Caco-2 (cell line): ENCODE results near the gene PRPF31. TPM values are rescaled to one million over a fixed set of nuclear protein-coding genes. Genes with fewer than 3 reads are reported as not detected.

Experiments used
- Bru-seq: library from RNA; stranded (reverse); fragments of 400-500 nt; gene quantifications from one replicate; lab custom pipeline; 2021; lab: Mats Ljungman, UMichigan
- BruChase-seq, 2 experiments: library from RNA; stranded (reverse); fragments of 400-500 nt; gene quantifications; one replicate each; lab custom pipeline; 2021; lab: Mats Ljungman, UMichigan
- BruUV-seq: library from RNA; stranded (reverse); fragments of 400-500 nt; replicated peaks from 2 replicates; lab custom pipeline; 2021; lab: Mats Ljungman, UMichigan
- CTCF ChIA-PET: fragments of 300-600 bp; sonication (Branson Sonifier 250); formaldehyde crosslinking; loops from one replicate; lab custom pipeline; 2022; ENCODE audit warnings: antibody characterized with exemption; lab: Charles Lee
- POLR2A ChIA-PET: fragments of 300-600 bp; sonication (Branson Sonifier 250); formaldehyde crosslinking; loops from one replicate; lab custom pipeline; 2022; ENCODE audit warnings: antibody characterized with exemption; lab: Charles Lee
- DNase-seq, 2 experiments: peaks; one replicate each; pipeline versions ENCODE4 v3.0.0 to v3.0.0-alpha.2; 2020 to 2022
- H3K27me3 ChIP-seq: replicated peaks from 2 replicates; pipeline ENCODE4 v1.6.0; 2011; ENCODE audit warnings: low read length; ENCODE audit not compliant: control insufficient read depth, insufficient read depth
- H3K36me3 ChIP-seq: 2 replicates; pipeline ENCODE4 v1.5.1; 2011; ENCODE audit warnings: low read length; ENCODE audit not compliant: control insufficient read depth, insufficient read depth
- H3K4me1 ChIP-seq: fragments of 250-450 bp; sonication (Bioruptor Pico); 2 replicates; pipeline ENCODE4 v1.5.1; 2020; ENCODE audit warnings: mild to moderate bottlenecking
- H3K4me3 ChIP-seq: 2 replicates; pipeline ENCODE4 v1.5.1; 2011; ENCODE audit warnings: low read depth, mild to moderate bottlenecking, control low read depth, low read length
- H3K9me3 ChIP-seq: fragments of 250-450 bp; sonication (Bioruptor Pico); 2 replicates; pipeline ENCODE4 v1.5.1; 2020; ENCODE audit warnings: mild to moderate bottlenecking, moderate library complexity
- H3K27ac Mint-ChIP-seq: one replicate; pipeline ENCODE4 v1.8.0; 2022; ENCODE audit warnings: mixed read lengths; ENCODE audit not compliant: unreplicated experiment
- H3K27me3 Mint-ChIP-seq: one replicate; pipeline ENCODE4 v1.8.0; 2022; ENCODE audit warnings: mixed read lengths; ENCODE audit not compliant: insufficient read depth, unreplicated experiment
- H3K36me3 Mint-ChIP-seq: one replicate; pipeline ENCODE4 v1.8.0; 2022; ENCODE audit warnings: mild to moderate bottlenecking, mixed read lengths; ENCODE audit not compliant: insufficient read depth, unreplicated experiment
- H3K4me1 Mint-ChIP-seq: one replicate; pipeline ENCODE4 v1.8.0; 2022; ENCODE audit warnings: low read depth, mixed read lengths; ENCODE audit not compliant: unreplicated experiment
- H3K4me3 Mint-ChIP-seq: one replicate; pipeline ENCODE4 v1.8.0; 2022; ENCODE audit warnings: mild to moderate bottlenecking, moderate library complexity, mixed read lengths; ENCODE audit not compliant: unreplicated experiment
- H3K9me3 Mint-ChIP-seq: one replicate; pipeline ENCODE4 v1.8.0; 2022; ENCODE audit warnings: mixed read lengths; ENCODE audit not compliant: unreplicated experiment
- CTCF ChIP-seq, 2 experiments: fragments of 200-600 bp in 1 of 2; IDR thresholded peaks; 1 replicate in 1 of 2; 2 replicates in 1 of 2; pipeline versions ENCODE4 v1.5.1 to v1.8.0; 2011 to 2022; ENCODE audit warnings: antibody characterized with exemption in 1 of 2, control low read depth in 1 of 2, inconsistent platforms in 1 of 2, low read depth in 1 of 2, low read length in 1 of 2, mild to moderate bottlenecking in 1 of 2, moderate library complexity in 1 of 2; ENCODE audit not compliant: insufficient read depth in 1 of 2, severe bottlenecking in 1 of 2, unreplicated experiment in 1 of 2
- intact Hi-C: fragments of 100-400 bp; cut with micrococcal nuclease; formaldehyde crosslinking; loops from one replicate; pipeline ENCODE4 v1.10.0; 2022; ENCODE audit not compliant: unreplicated experiment
- long read RNA-seq: library from polyadenylated mRNA; stranded (forward); transcript quantifications from one replicate; pipeline ENCODE4 v2.0.0, GENCODE V29; 2022
- total RNA-seq: library from RNA; stranded (reverse); gene quantifications from 2 replicates; pipeline ENCODE4 v1.2.3, GENCODE V29; 2022

Gene PRPF31
- total RNA-seq (95.0 and 99.0 TPM in 2 replicates), Bru-seq, nascent RNA (percentile 65 among the genes with signal in this experiment), BruChase-seq, experiment 1, labeled RNA remaining after a 2-hour chase (percentile 68 among the genes with signal in this experiment), BruChase-seq, experiment 2, labeled RNA remaining after a 6-hour chase (percentile 79 among the genes with signal in this experiment)
- long read RNA-seq, transcript PRPF31-201 (14 exons, 2,126 nt) = major isoform, 215 of 306 reads
- long read RNA-seq, transcript PRPF31-203 (13 exons, 2,269 nt) = minor isoform, 7 of 306 reads
- long read RNA-seq, partial matches to known transcripts = 34 of 306 reads
- long read RNA-seq, other reads (novel, unspliced or antisense) = 49 of 306 reads

DNA sequence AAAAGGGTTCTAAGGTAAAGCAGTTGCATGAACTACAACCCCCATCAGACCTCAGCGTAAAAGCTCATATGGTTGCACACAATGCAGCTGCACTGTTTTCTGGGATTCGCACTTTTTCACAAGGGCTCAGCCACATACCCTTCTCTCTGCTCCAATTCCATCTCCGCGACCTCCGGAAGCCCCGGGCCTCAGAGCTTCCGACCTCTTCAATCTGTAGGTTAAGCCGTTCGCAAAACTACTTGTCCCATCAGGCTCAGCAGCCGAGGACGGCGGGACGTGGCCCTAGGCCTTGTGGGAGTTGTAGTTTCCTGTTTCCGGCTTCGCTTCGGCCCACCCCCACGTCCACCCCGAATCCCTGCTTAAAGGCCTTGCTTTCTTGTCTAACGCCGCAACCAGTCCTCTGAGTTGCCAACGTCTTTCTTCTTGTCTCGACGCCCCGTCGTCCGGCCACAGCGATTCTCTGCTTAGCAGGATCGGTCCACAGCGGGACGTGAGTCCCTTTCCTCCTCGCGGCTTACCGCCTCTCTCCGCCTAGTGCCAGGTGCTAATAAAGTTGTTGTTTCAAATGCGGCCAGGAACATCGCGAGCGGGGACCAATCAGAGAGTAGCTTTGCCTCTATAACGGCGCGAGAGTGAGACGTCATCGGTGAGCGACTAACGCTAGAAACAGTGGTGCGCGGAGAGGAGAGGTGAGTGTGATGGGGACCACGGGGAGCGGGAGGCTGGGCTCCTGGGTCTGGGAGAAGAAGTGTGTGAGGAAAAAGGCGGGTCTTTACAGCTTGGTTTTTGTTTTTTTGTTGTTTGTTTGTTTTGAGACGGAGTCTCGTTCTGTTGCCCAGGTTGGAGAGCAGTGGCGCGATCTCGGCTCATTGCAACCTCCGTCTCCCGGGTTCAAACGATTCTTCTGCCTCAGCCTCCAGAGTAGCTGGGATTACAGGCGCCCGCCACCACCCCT lies at the start of gene PRPF31, which contains the start of gene TFPT:
PRPF31 (plus strand) TSS at position 646 of the 955 bp plus-strand sequence. CDS start 2,525 bp downstream, outside the sequence.
TFPT (minus strand) TSS at position 549 of the 955 bp plus-strand sequence; CDS start at position 161, 388 bp downstream.
- 0 out of 2 replicates have a peak, but pooled peaks cover 7% of the 10 kb centered on the region for H3K4me1 ChIP-seq
- TF ChIP-seq CTCF (IDR thresholded peaks at IDR 0.05; ENCODE audit: insufficient read depth in 1 of 2, low read depth in 1 of 2, low read length in 1 of 2, severe bottlenecking in 1 of 2, unreplicated experiment in 1 of 2) = no peak
- intact Hi-C loops = loop anchor here (1.0 kb wide), 3 partner anchors 13 to 75 kb away; partner anchors contain the start of genes CNOT3 and NDUFA3
- H3K9me3 Mint-ChIP-seq = no peaks in the 10 kb centered on the region
- peaks cover 3% of the 10 kb centered on the region for H3K36me3 ChIP-seq
- H3K36me3 Mint-ChIP-seq = peaks cover 65% of the 10 kb centered on the region
- H3K4me1 Mint-ChIP-seq = peaks cover 16% of the 10 kb centered on the region
- CTCF ChIA-PET = interaction anchor here (0.6 to 1.2 kb wide), 5 partner anchors 9 to 262 kb away, joined by 3 to 5 read pairs (median 3); partner anchors contain the start of gene CNOT3
- H3K4me3 Mint-ChIP-seq = peak within 1 kb of the TSS; percentile 95
- DNase-seq = peak; percentile 95 to 98
- peak within 1 kb of the TSS; percentile 43 for H3K4me3 ChIP-seq
- no peaks in the 10 kb centered on the region for H3K27me3 Mint-ChIP-seq
- no peaks in the 10 kb centered on the region for H3K27me3 ChIP-seq
- POLR2A ChIA-PET = interaction anchor here (0.6 to 2.9 kb wide), 5 partner anchors 12 to 74 kb away, joined by 3 to 31 read pairs (median 4); partner anchors contain the start of genes CNOT3, LENG1 and MBOAT7
- peak within 1 kb of the TSS; percentile 96 for H3K27ac Mint-ChIP-seq
- TSS peak; percentile 89 for BruUV-seq
- H3K9me3 ChIP-seq = no peaks in the 10 kb centered on the region

DNA sequence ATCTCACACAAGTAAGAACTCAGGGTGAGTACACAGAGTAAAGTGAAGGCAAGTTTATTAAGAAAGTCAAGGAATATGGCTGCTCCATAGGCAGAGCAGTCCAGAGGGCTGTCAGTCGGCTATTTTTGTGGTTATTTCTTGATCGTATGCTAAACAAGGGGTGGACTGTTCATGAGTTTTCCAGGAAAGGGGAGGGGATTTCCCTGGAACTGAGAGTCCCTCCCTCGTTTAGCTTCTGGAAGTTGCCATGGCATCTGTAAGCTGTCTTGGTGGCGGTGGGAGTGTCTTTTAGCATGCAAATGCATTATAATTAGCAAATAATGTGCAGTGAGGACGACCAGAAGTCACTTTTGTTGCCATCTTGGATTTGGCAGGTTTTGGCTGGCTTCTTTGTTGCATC lies 46.1 kb upstream of the PRPF31 start:
- intact Hi-C loops = no loop called here
- H3K27me3 ChIP-seq = no peaks in the 10 kb centered on the region
- peaks cover 4% of the 10 kb centered on the region for H3K36me3 Mint-ChIP-seq
- no peaks in the 10 kb centered on the region for H3K4me1 ChIP-seq
- POLR2A ChIA-PET = no interaction called here
- no peaks in the 10 kb centered on the region for H3K9me3 ChIP-seq
- no peaks in the 10 kb centered on the region for H3K4me1 Mint-ChIP-seq
- peaks cover 4% of the 10 kb centered on the region for H3K27me3 Mint-ChIP-seq
- H3K4me3 ChIP-seq = no peak overlapping the region
- CTCF ChIA-PET = interaction anchor here (0.5 kb wide), 1 partner anchor 74 kb away, joined by 3 read pairs; no protein-coding TSS in a partner anchor
- BruUV-seq = no TSS peak
- no peaks in the 10 kb centered on the region for H3K36me3 ChIP-seq
- no peak overlapping the region for H3K4me3 Mint-ChIP-seq
- no peak for TF ChIP-seq CTCF (IDR thresholded peaks at IDR 0.05; ENCODE audit: insufficient read depth in 1 of 2, low read depth in 1 of 2, low read length in 1 of 2, severe bottlenecking in 1 of 2, unreplicated experiment in 1 of 2)
- no peak for DNase-seq
- H3K27ac Mint-ChIP-seq = no peak overlapping the region
- H3K9me3 Mint-ChIP-seq = peaks cover 11% of the 10 kb centered on the region
